ENCODE results near the gene P3R3URF. TPM values are rescaled to one million over a fixed set of nuclear protein-coding genes. Genes with fewer than 3 reads are reported as not detected.

P3R3URF gene
- total and polyA plus RNA-seq, 9 donors, result not detected

GRCh38 chr1:46157916-46158311 is 18.4 kb downstream of the P3R3URF start:
- Histone ChIP-seq H3K27ac (no peak overlapping the region), H3K36me3 (no peaks in the 10 kb centered on the region), H3K4me3 (no peak overlapping the region), H3K9me3 (no peaks in the 10 kb centered on the region), H3K4me1 (ENCODE audit: insufficient read depth) (no peaks in the 10 kb centered on the region), H3K27me3 (no peaks in the 10 kb centered on the region)
- WGBS, 3 donors, result 82 to 85% (median 84%) methylated on average over 1 of the region's 1 CpG
- DNase-seq, result no peak
- TF ChIP-seq EP300 (IDR thresholded peaks at IDR 0.05), result no peak
- TF ChIP-seq CTCF (IDR thresholded peaks at IDR 0.05), result no peak
- no peak for TF ChIP-seq POLR2A (IDR thresholded peaks at IDR 0.05)
- intact Hi-C loops (cut with DNase I), result no loop called here

DNA sequence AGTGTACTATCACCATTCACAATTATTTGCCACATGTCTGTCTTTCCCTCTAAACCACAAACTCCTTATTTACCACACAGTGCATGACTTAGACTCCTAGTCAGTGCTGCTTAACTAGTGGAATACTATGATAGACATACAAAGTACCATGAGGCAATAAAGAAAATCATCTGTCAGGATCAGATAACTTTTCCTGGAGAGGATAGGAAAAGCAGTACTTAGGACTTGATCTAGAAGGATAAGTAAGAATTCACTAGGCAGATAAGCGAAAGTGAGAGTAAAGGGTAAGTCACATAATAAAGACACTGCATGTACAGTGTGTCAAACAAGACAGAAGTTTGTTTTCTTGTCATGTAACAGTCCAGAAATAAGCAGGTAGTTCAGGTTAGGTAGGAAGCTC is 22.6 kb downstream of the P3R3URF start:
- H3K4me1 ChIP-seq (ENCODE audit: insufficient read depth), result no peaks in the 10 kb centered on the region
- no peak for DNase-seq
- WGBS, 3 donors, result 93 to 100% (median 99%) methylated on average over 1 of the region's 1 CpG
- no peaks in the 10 kb centered on the region for H3K27me3 ChIP-seq
- intact Hi-C loops (cut with DNase I), result no loop called here
- no peak overlapping the region for H3K4me3 ChIP-seq
- no peaks in the 10 kb centered on the region for H3K36me3 ChIP-seq
- H3K9me3 ChIP-seq, result no peaks in the 10 kb centered on the region
- no peak overlapping the region for H3K27ac ChIP-seq
- TF ChIP-seq POLR2A (IDR thresholded peaks at IDR 0.05) (no peak), EP300 (IDR thresholded peaks at IDR 0.05) (no peak), CTCF (IDR thresholded peaks at IDR 0.05) (no peak)

DNA sequence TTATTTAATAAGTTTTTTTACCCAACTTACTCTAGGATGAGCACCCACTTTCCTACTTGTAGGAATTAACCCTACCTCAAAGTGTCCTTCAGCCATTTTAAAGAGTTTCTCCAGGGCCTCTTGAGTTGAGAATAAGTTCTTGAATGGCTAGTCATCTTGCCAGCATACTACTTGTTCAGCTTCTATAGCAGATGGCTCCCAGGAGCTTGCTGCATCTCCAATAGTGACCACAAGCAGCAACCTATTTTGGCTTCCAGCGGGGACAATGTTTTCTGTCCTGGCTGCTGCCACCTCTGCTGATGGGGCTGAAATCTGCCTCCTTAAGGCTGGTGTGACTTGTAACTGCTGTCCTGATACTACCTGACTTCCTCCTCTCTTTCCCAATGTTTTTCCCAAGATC is 23.1 kb downstream of the P3R3URF start:
- TF ChIP-seq CTCF (IDR thresholded peaks at IDR 0.05) (no peak), POLR2A (IDR thresholded peaks at IDR 0.05) (no peak), EP300 (IDR thresholded peaks at IDR 0.05) (no peak)
- no peaks in the 10 kb centered on the region for H3K27me3 ChIP-seq
- no peaks in the 10 kb centered on the region for H3K9me3 ChIP-seq
- H3K36me3 ChIP-seq, result no peaks in the 10 kb centered on the region
- no peak overlapping the region for H3K4me3 ChIP-seq
- WGBS, 3 donors, result 95 to 100% (median 97%) methylated on average over 1 of the region's 1 CpG
- no peaks in the 10 kb centered on the region for H3K4me1 ChIP-seq (ENCODE audit: insufficient read depth)
- intact Hi-C loops (cut with DNase I), result no loop called here
- DNase-seq, result no peak
- H3K27ac ChIP-seq, result no peak overlapping the region

GRCh38 chr1:46152016-46152415 is 24.3 kb downstream of the P3R3URF start:
- Histone ChIP-seq H3K36me3 (no peaks in the 10 kb centered on the region), H3K27ac (no peak overlapping the region), H3K4me3 (no peak overlapping the region), H3K9me3 (no peaks in the 10 kb centered on the region), H3K27me3 (no peaks in the 10 kb centered on the region), H3K4me1 (ENCODE audit: insufficient read depth) (no peaks in the 10 kb centered on the region)
- 70 to 95% (median 85%) methylated on average over 3 of the region's 3 CpGs for WGBS, 3 donors
- intact Hi-C loops (cut with DNase I), result no loop called here
- TF ChIP-seq EP300 (IDR thresholded peaks at IDR 0.05), result no peak
- TF ChIP-seq POLR2A (IDR thresholded peaks at IDR 0.05), result no peak
- TF ChIP-seq CTCF (IDR thresholded peaks at IDR 0.05), result no peak
- DNase-seq, result no peak

GRCh38 chr1:46150085-46150484 is 26.2 kb downstream of the P3R3URF start:
- no peaks in the 10 kb centered on the region for H3K4me1 ChIP-seq (ENCODE audit: insufficient read depth)
- H3K9me3 ChIP-seq, result no peaks in the 10 kb centered on the region
- intact Hi-C loops (cut with DNase I), result no loop called here
- H3K27me3 ChIP-seq, result no peaks in the 10 kb centered on the region
- no peak for DNase-seq
- TF ChIP-seq POLR2A (IDR thresholded peaks at IDR 0.05) (no peak), EP300 (IDR thresholded peaks at IDR 0.05) (no peak), CTCF (IDR thresholded peaks at IDR 0.05) (no peak)
- H3K27ac ChIP-seq, result no peak overlapping the region
- H3K4me3 ChIP-seq, result no peak overlapping the region
- 86 to 89% (median 86%) methylated on average over 2 of the region's 2 CpGs for WGBS, 3 donors
- no peaks in the 10 kb centered on the region for H3K36me3 ChIP-seq

All from ovary (tissue), 9 donors.